ENCODE results near the gene GABRP.

The GABRP gene

GRCh38 chr5:170846416-170846815, 62.9 kb downstream of the GABRP start:
- Histone ChIP-seq H3K27me3 (ENCODE audit: insufficient read depth, low read length) (no peaks in the 10 kb centered on the region), H3K9me3 (ENCODE audit: insufficient read depth, low read depth, low read length) (no peaks in the 10 kb centered on the region), H3K4me3 (ENCODE audit: low read length) (no peak overlapping the region), H3K36me3 (ENCODE audit: insufficient read depth, low read depth, low read length) (no peaks in the 10 kb centered on the region), H3K27ac (ENCODE audit: low read length) (no peak overlapping the region), H3K4me1 (ENCODE audit: insufficient read depth, low read length) (no peaks in the 10 kb centered on the region), H3K9ac (ENCODE audit: low read depth, low read length) (no peak overlapping the region)

GRCh38 chr5:170846846-170847245, 63.3 kb downstream of the GABRP start:
- H3K4me3 ChIP-seq (ENCODE audit: low read length), result no peak overlapping the region
- no peaks in the 10 kb centered on the region for H3K9me3 ChIP-seq (ENCODE audit: insufficient read depth, low read depth, low read length)
- H3K27ac ChIP-seq (ENCODE audit: low read length), result no peak overlapping the region
- no peaks in the 10 kb centered on the region for H3K27me3 ChIP-seq (ENCODE audit: insufficient read depth, low read length)
- no peak overlapping the region for H3K9ac ChIP-seq (ENCODE audit: low read depth, low read length)
- H3K4me1 ChIP-seq (ENCODE audit: insufficient read depth, low read length), result no peaks in the 10 kb centered on the region
- H3K36me3 ChIP-seq (ENCODE audit: insufficient read depth, low read depth, low read length), result no peaks in the 10 kb centered on the region

DNA sequence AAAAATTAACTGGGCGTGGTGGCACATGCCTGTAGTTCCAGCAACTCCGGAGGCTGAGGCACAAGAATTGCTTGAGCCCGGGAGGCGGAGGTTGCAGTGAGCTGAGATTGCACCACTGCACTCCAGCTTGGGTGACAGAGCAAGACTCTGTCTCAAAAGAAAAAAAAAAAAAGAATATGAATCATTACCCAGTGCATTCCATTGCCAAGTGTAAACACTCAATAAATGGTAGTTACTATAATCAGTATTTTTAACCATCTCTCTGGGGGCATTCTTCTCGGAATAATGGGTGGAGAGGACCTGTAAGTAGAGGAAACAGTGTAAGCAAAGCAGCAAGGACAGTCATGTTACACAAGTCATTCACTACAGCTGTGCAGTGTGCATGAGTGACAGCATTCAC, 64.5 kb downstream of the GABRP start:
- no peak overlapping the region for H3K4me3 ChIP-seq (ENCODE audit: low read length)
- no peaks in the 10 kb centered on the region for H3K4me1 ChIP-seq (ENCODE audit: insufficient read depth, low read length)
- no peak overlapping the region for H3K9ac ChIP-seq (ENCODE audit: low read depth, low read length)
- H3K9me3 ChIP-seq (ENCODE audit: insufficient read depth, low read depth, low read length), result no peaks in the 10 kb centered on the region
- no peak overlapping the region for H3K27ac ChIP-seq (ENCODE audit: low read length)
- H3K27me3 ChIP-seq (ENCODE audit: insufficient read depth, low read length), result no peaks in the 10 kb centered on the region
- H3K36me3 ChIP-seq (ENCODE audit: insufficient read depth, low read depth, low read length), result no peaks in the 10 kb centered on the region

DNA sequence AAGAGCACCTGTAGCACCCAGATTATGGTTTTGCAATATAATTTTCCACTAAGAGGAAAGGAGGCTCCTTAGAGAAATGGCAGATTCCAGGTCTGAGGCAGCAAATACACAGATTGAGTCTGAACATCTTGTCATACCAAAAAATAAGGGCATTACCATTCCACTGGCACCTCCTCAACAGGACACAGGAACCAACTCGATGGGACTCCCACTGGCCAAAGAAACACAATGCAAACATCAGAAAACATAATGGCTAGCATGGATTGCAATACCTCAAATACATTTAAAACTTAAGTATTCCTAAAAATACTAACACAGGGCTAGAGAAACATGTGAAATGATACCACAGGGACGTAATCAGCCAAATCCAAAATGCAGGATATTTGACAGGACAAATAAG, 65.8 kb downstream of the GABRP start:
- no peak overlapping the region for H3K4me3 ChIP-seq (ENCODE audit: low read length)
- no peak overlapping the region for H3K9ac ChIP-seq (ENCODE audit: low read depth, low read length)
- H3K9me3 ChIP-seq (ENCODE audit: insufficient read depth, low read depth, low read length), result no peaks in the 10 kb centered on the region
- H3K27me3 ChIP-seq (ENCODE audit: insufficient read depth, low read length), result no peaks in the 10 kb centered on the region
- no peaks in the 10 kb centered on the region for H3K4me1 ChIP-seq (ENCODE audit: insufficient read depth, low read length)
- H3K27ac ChIP-seq (ENCODE audit: low read length), result no peak overlapping the region
- no peaks in the 10 kb centered on the region for H3K36me3 ChIP-seq (ENCODE audit: insufficient read depth, low read depth, low read length)

- Histone ChIP-seq H3K4me1 (ENCODE audit: insufficient read depth, low read length) (no peaks in the 10 kb centered on the region), H3K36me3 (ENCODE audit: insufficient read depth, low read depth, low read length) (no peaks in the 10 kb centered on the region), H3K9me3 (ENCODE audit: insufficient read depth, low read depth, low read length) (no peaks in the 10 kb centered on the region), H3K4me3 (ENCODE audit: low read length) (no peak overlapping the region), H3K9ac (ENCODE audit: low read depth, low read length) (no peak overlapping the region), H3K27me3 (ENCODE audit: insufficient read depth, low read length) (no peaks in the 10 kb centered on the region), H3K27ac (ENCODE audit: low read length) (no peak overlapping the region)
Measured at GRCh38 chr5:170854566-170854965, 71.0 kb downstream of the GABRP start.

GRCh38 chr5:170857066-170857465, 73.5 kb downstream of the GABRP start:
- no peak overlapping the region for H3K4me3 ChIP-seq (ENCODE audit: low read length)
- no peaks in the 10 kb centered on the region for H3K4me1 ChIP-seq (ENCODE audit: insufficient read depth, low read length)
- peaks cover 18% of the 10 kb centered on the region for H3K9me3 ChIP-seq (ENCODE audit: insufficient read depth, low read depth, low read length)
- H3K9ac ChIP-seq (ENCODE audit: low read depth, low read length), result no peak overlapping the region
- H3K27ac ChIP-seq (ENCODE audit: low read length), result no peak overlapping the region
- H3K27me3 ChIP-seq (ENCODE audit: insufficient read depth, low read length), result no peaks in the 10 kb centered on the region
- H3K36me3 ChIP-seq (ENCODE audit: insufficient read depth, low read depth, low read length), result no peaks in the 10 kb centered on the region

GRCh38 chr5:170860415-170860814, 76.9 kb downstream of the GABRP start:
- Histone ChIP-seq H3K36me3 (ENCODE audit: insufficient read depth, low read depth, low read length) (no peaks in the 10 kb centered on the region), H3K4me3 (ENCODE audit: low read length) (no peak overlapping the region), H3K9me3 (ENCODE audit: insufficient read depth, low read depth, low read length) (peaks cover 18% of the 10 kb centered on the region)

GRCh38 chr5:170860818-170861666, 77.5 kb downstream of the GABRP start:
- Histone ChIP-seq H3K36me3 (ENCODE audit: insufficient read depth, low read depth, low read length) (no peaks in the 10 kb centered on the region), H3K4me3 (ENCODE audit: low read length) (peak overlapping the region; percentile 13; the same call in 1 of the 2 replicates), H3K9ac (ENCODE audit: low read depth, low read length) (no peak overlapping the region)

More at GRCh38 chr5:170860415-170860814, 76.9 kb downstream of the GABRP start:
- Histone ChIP-seq H3K27ac (ENCODE audit: low read length) (no peak overlapping the region), H3K9ac (ENCODE audit: low read depth, low read length) (no peak overlapping the region), H3K4me1 (ENCODE audit: insufficient read depth, low read length) (peaks cover 5% of the 10 kb centered on the region; the same call in 1 of the 2 replicates), H3K27me3 (ENCODE audit: insufficient read depth, low read length) (peaks cover 13% of the 10 kb centered on the region)

DNA sequence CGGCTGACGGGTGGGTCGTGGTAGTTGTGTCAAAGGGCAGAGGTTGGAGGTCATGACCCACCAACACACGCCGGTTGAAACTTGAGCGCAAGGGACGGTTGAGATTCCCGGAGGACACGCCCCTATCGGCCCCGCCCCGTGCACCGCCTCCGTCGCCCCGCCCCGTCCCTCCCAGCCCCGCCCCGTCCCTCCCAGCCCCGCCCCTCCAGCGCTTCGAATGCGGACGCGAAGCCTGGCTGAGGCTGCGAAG, 78.1 kb downstream of the GABRP start:
- Histone ChIP-seq H3K9ac (ENCODE audit: low read depth, low read length) (no peak overlapping the region), H3K27me3 (ENCODE audit: insufficient read depth, low read length) (peaks cover 13% of the 10 kb centered on the region), H3K4me1 (ENCODE audit: insufficient read depth, low read length) (peaks cover 5% of the 10 kb centered on the region; the same call in 1 of the 2 replicates), H3K9me3 (ENCODE audit: insufficient read depth, low read depth, low read length) (peaks cover 18% of the 10 kb centered on the region), H3K36me3 (ENCODE audit: insufficient read depth, low read depth, low read length) (no peaks in the 10 kb centered on the region), H3K27ac (ENCODE audit: low read length) (no peak overlapping the region), H3K4me3 (ENCODE audit: low read length) (peak overlapping the region; percentile 71)

More at GRCh38 chr5:170860818-170861666, 77.5 kb downstream of the GABRP start:
- peaks cover 18% of the 10 kb centered on the region for H3K9me3 ChIP-seq (ENCODE audit: insufficient read depth, low read depth, low read length)
- peaks cover 5% of the 10 kb centered on the region; the same call in 1 of the 2 replicates for H3K4me1 ChIP-seq (ENCODE audit: insufficient read depth, low read length)
- H3K27ac ChIP-seq (ENCODE audit: low read length), result no peak overlapping the region
- H3K27me3 ChIP-seq (ENCODE audit: insufficient read depth, low read length), result peaks cover 13% of the 10 kb centered on the region

- H3K27ac ChIP-seq (ENCODE audit: low read length), result no peak within 1 kb of the TSS
- H3K4me3 ChIP-seq (ENCODE audit: low read length), result peak within 1 kb of the TSS; percentile 71
- H3K27me3 ChIP-seq (ENCODE audit: insufficient read depth, low read length), result peaks cover 13% of the 10 kb centered on the region
- peak within 1 kb of the TSS; percentile 72; the same call in 1 of the 2 replicates for H3K9ac ChIP-seq (ENCODE audit: low read depth, low read length)
- H3K9me3 ChIP-seq (ENCODE audit: insufficient read depth, low read depth, low read length), result peaks cover 18% of the 10 kb centered on the region
- no peaks in the 10 kb centered on the region for H3K36me3 ChIP-seq (ENCODE audit: insufficient read depth, low read depth, low read length)
- H3K4me1 ChIP-seq (ENCODE audit: insufficient read depth, low read length), result peaks cover 5% of the 10 kb centered on the region; the same call in 1 of the 2 replicates
Measured at GRCh38 chr5:170861917-170862766, 78.6 kb downstream of the GABRP start, which contains the start of gene RANBP17. Gene RANBP17, plus strand, starts transcription at chr5:170862018.

DNA sequence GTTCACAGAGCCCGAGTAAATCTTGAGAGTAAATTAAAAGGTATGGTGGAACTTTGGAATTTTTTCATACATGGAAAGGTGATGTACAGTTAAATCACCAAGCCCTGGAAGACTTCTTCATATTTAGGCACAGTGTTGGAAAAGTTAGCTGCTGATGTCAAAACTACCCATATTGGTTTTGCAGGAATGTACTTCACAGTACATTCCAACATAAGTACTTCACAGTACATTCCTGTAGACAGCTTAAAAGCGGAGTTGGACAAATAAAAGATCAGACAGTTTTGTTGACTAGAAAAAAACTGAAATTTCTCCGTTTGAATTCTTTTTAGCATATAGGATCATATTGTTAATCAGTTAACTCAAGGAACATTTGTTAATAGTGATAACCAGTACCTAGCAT, 80.1 kb downstream of the GABRP start:
- Histone ChIP-seq H3K4me3 (ENCODE audit: low read length) (no peak overlapping the region), H3K9ac (ENCODE audit: low read depth, low read length) (no peak overlapping the region)

More for the DNA sequence above, 80.1 kb downstream of the GABRP start:
- no peak overlapping the region for H3K27ac ChIP-seq (ENCODE audit: low read length)
- no peaks in the 10 kb centered on the region for H3K36me3 ChIP-seq (ENCODE audit: insufficient read depth, low read depth, low read length)
- peaks cover 18% of the 10 kb centered on the region for H3K9me3 ChIP-seq (ENCODE audit: insufficient read depth, low read depth, low read length)
- H3K4me1 ChIP-seq (ENCODE audit: insufficient read depth, low read length), result peaks cover 8% of the 10 kb centered on the region; the same call in 1 of the 2 replicates
- peaks cover 13% of the 10 kb centered on the region for H3K27me3 ChIP-seq (ENCODE audit: insufficient read depth, low read length)

Data from iPS-20b (cell line).